ENCODE data around the gene OSBP2. TPM values are rescaled to one million over a fixed set of nuclear protein-coding genes. Genes with fewer than 3 reads are reported as not detected.

OSBP2 gene
- total RNA-seq, 1 donor from 2014 or later: 0.53 TPM

DNA sequence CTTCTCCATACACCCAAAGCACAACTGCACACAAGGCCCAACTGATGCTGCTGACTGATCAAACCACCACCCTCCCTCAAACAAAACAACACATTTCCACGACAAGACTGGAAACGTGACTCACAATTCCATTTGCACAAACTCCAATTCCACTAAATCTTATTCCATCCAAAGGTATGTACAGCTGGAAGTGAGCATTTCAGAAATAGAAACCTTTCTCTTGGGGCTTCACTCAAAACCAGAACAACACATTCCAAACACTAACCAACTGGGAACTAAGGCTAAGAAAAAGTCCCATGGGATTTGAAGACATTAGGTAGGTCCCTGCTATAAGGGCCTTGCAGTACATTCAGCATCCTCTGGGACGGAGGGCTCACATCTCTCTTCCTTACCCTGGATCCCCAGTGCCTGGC lies 254.3 kb downstream of the OSBP2 start:
- Histone ChIP-seq H3K4me3 (no peak overlapping the region), H3K27me3 (no peaks in the 10 kb centered on the region), H3K27ac (peak overlapping the region; percentile 88 to 96), H3K9me3 (no peaks in the 10 kb centered on the region), H3K4me1 (peaks cover 21 to 81% of the 10 kb centered on the region in 2 donors), H3K36me3 (peaks cover 17 to 40% of the 10 kb centered on the region in 2 donors)
- intact Hi-C loops (cut with DNase I): loop anchor here (1.0 to 10.0 kb wide), 6 partner anchors 20 to 346 kb away; partner anchors contain the start of genes PIK3IP1 and TUG1
- TF ChIP-seq, protein P1, sequence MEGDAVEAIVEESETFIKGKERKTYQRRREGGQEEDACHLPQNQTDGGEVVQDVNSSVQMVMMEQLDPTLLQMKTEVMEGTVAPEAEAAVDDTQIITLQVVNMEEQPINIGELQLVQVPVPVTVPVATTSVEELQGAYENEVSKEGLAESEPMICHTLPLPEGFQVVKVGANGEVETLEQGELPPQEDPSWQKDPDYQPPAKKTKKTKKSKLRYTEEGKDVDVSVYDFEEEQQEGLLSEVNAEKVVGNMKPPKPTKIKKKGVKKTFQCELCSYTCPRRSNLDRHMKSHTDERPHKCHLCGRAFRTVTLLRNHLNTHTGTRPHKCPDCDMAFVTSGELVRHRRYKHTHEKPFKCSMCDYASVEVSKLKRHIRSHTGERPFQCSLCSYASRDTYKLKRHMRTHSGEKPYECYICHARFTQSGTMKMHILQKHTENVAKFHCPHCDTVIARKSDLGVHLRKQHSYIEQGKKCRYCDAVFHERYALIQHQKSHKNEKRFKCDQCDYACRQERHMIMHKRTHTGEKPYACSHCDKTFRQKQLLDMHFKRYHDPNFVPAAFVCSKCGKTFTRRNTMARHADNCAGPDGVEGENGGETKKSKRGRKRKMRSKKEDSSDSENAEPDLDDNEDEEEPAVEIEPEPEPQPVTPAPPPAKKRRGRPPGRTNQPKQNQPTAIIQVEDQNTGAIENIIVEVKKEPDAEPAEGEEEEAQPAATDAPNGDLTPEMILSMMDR (IDR thresholded peaks at IDR 0.05): peak in 2 of 3 experiments; percentile 18 to 29
- DNase-seq (ENCODE audit: low spot score in 2 of 2): no peak

DNA sequence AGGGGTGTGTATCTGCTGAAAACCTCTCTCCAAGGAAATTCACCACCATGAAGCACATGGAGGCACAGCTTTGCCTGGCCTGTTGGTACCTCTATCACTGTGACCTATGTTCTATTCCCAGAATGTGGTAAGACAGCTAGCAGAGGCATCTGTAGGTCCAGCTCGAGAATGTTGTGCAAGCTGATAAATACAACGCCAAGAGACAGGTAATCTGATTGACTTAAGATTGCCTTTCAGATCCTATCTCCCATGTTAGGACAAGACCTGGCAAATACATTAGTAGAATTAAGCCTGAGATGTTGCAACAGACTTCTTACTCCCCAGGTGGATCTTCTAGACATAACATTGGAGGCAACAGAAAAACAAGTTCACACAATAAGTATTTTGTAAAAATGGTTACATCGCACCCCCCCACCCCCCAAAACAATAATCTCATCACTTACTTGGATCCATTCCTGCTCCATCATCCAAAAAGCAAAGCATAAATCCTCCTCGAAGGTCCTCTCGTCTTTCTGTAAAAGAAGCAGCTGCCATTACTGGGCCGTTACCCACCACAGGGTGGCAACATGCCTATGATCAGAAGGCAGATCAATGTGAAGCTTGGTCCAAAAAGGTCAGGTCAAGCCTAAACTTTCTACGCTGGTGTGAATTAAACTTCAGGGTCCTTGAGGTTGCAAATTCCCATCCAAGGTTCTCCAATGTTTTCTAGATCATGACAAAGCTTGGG lies 255.4 kb downstream of the OSBP2 start:
- Histone ChIP-seq H3K27me3 (no peaks in the 10 kb centered on the region), H3K4me1 (peaks cover 16 to 71% of the 10 kb centered on the region in 2 donors), H3K9me3 (no peaks in the 10 kb centered on the region), H3K4me3 (no peak overlapping the region), H3K27ac (peak overlapping the region; percentile 88 to 96), H3K36me3 (peaks cover 14 to 34% of the 10 kb centered on the region in 2 donors)
- DNase-seq (ENCODE audit: low spot score in 2 of 2): no peak
- intact Hi-C loops (cut with DNase I): loop anchor here (1.0 to 10.0 kb wide), 4 partner anchors 87 to 345 kb away; partner anchors contain the start of gene PIK3IP1
- TF ChIP-seq, protein P1 (IDR thresholded peaks at IDR 0.05): no peak

DNA sequence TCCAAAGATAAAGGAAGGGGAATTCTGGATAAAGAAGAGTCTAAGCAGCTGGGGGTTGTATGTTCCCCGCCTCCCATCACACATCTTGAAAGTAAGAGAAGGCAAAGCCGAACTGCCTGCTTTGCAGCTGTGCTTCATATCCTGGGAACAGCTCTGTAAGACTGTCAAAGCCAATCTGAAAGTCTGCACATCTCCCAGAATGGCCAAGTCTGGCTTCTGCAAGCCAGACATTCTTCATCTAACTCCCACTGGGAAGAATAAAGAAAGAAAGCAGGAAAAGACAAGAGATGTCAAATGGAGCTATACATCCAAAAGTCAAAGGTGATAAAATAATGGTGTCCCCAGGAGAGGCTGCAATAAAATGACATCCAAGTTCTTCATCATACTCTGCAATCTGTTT lies 258.5 kb downstream of the OSBP2 start:
- Histone ChIP-seq H3K27ac (peak overlapping the region; percentile 88 to 96), H3K4me1 (peaks cover 13 to 43% of the 10 kb centered on the region in 2 donors), H3K27me3 (no peaks in the 10 kb centered on the region), H3K36me3 (peaks cover 11 to 20% of the 10 kb centered on the region in 2 donors), H3K9me3 (no peaks in the 10 kb centered on the region), H3K4me3 (no peak overlapping the region)
- intact Hi-C loops (cut with DNase I): no loop called here
- DNase-seq (ENCODE audit: low spot score in 2 of 2): no peak
- TF ChIP-seq, protein P1 (IDR thresholded peaks at IDR 0.05): no peak

DNA sequence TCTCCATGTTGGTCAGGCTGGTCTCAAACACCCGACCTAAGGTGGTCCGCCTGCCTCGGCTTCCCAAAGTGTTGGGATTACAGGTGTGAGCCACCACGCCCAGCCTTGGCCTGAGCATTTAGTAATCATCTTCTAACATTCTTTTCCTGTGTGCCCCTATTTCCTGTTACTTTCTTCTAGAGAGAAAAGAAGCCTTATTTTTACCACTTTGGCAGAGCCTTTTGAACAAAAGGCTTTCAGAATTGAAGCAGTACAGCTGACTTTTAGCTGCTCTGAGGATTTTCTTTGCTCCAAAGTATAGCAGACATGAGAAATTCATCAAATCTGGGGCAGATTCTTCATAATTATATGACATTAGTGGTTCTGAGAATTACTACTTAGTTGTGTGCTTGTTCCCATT lies 260.5 kb downstream of the OSBP2 start:
- Histone ChIP-seq H3K36me3 (peaks cover 11% of the 10 kb centered on the region in 2 donors), H3K27ac (no peak overlapping the region), H3K9me3 (no peaks in the 10 kb centered on the region), H3K4me3 (no peak overlapping the region), H3K27me3 (no peaks in the 10 kb centered on the region), H3K4me1 (peaks cover 0 to 26% of the 10 kb centered on the region in 2 donors)
- TF ChIP-seq, protein P1 (IDR thresholded peaks at IDR 0.05): no peak
- intact Hi-C loops (cut with DNase I): no loop called here
- no peak for DNase-seq (ENCODE audit: low spot score in 2 of 2)

Other genes with a start within 250 kb of the OSBP2 start
- gene SEC14L3, start 222.9 kb upstream of the OSBP2 start, total RNA-seq: not detected
- gene SEC14L4, start 189.2 kb upstream of the OSBP2 start, total RNA-seq: not detected
- gene SEC14L6, start 148.1 kb upstream of the OSBP2 start, total RNA-seq: not detected
- not detected for gene GAL3ST1, start 120.2 kb upstream of the OSBP2 start, total RNA-seq
- 24.7 TPM for gene PES1, start 103.0 kb upstream of the OSBP2 start, total RNA-seq
- 56.8 TPM for gene TCN2, start 87.7 kb upstream of the OSBP2 start, total RNA-seq
- 38.1 TPM for gene SLC35E4, start 59.1 kb upstream of the OSBP2 start, total RNA-seq
- gene DUSP18, start 27.0 kb upstream of the OSBP2 start, total RNA-seq: 0.21 TPM